Myometrial cell (primary cell): ENCODE measurements around the gene ARL2BP. TPM values are rescaled to one million over a fixed set of nuclear protein-coding genes. Genes with fewer than 3 reads are reported as not detected.

ENCODE experiments used
- total RNA-seq: library from RNA; depleted of rRNA; stranded (reverse); fragments of >200 nt; gene quantifications from 2 replicates; pipeline ENCODE4 v1.2.3, GENCODE V29; 2015

Gene ARL2BP
- total RNA-seq, result 109 and 130 TPM in 2 replicates

DNA sequence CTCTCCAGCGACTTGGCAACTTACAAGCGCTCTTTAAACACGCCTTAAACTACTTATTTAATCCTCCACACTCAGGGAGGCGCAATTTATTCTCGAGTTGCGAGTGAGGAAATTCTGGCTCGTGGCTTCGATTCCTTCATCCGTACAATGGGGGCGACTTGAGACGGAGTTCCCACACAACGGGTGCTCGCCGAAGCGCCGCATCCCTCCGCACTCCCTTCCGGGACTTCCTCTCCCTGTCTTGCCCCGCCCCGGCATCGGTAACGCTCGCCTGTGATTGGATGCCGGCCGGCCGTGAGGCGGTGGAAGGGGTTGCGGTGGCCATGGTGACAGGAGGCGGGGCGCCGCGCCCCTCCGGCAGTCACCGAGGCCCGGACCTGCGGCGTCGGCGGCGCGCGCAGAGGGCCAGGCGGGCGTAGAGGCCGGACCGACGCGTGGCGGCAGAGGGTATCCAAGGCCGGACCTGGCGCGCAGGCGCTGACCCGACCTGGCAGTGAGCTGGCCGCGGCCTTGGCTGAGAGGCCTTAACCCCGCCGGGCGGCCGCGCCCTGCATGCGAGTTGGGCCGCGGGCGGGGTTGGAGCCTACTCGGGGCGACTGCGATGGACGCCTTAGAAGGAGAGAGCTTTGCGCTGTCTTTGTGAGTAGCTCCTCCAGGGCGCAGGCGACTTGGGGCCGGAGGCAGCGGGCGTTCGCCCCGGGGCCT is at the start of gene ARL2BP:
ARL2BP (plus strand) TSS at position 493 of the 705 bp plus-strand sequence; CDS start at position 602, 109 bp downstream.

DNA sequence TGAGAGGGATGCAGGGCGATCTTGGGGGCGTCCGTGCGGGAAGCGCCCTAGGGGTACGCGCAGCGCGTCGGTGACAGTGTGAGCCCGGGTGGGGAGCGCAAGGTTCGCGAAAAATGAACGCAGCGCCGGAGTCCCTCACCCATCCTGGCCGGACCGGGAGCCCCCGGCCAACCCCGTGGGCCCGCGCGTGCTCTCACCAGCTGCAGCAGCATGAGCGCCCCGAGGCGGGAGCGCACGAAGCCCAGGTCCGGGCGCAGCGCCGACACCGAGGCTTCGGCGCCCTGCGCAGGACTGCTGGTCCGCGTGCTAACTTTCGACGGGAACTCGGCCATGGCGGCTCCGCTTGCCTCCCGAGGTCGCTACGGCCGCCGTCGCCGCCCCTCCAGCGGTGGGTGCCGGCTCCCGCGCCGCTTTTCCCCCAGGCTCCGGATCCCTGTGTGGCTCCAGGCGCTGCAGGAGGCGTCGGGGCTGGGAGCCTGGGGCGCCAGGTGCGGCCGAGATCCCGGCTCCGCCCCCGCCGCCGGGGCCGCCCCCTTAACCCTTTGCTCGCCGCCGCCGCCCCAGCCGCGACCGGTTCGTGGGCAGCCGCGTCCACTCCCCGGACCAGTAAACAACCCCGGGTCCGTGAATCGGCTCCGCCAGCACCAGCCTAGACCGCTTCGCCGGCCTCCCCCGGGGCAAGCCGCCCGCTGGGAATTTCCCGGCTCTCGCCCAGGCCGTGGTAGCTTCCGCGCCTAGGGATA is 39.3 kb downstream of the ARL2BP start, which contains the start of gene PLLP:
PLLP (minus strand) TSS at position 464 of the 743 bp plus-strand sequence; CDS start at position 332, 132 bp downstream.

Other genes with a start within 250 kb of the ARL2BP start
- 16.3 and 17.6 TPM in 2 replicates for gene CPNE2, start 152.7 kb upstream of the ARL2BP start, total RNA-seq
- gene PSME3IP1, start 59.2 kb upstream of the ARL2BP start, total RNA-seq, result 48.1 and 75.9 TPM in 2 replicates
- gene RSPRY1, start 58.9 kb upstream of the ARL2BP start, total RNA-seq, result 35.4 and 36.6 TPM in 2 replicates
- not detected in 2 replicates for gene PLLP, start 39.4 kb downstream of the ARL2BP start, total RNA-seq
- gene CCL22, start 113.5 kb downstream of the ARL2BP start, total RNA-seq, result not detected in 2 replicates
- 0.35 and 8.4 TPM in 2 replicates for gene CX3CL1, start 127.2 kb downstream of the ARL2BP start, total RNA-seq
- gene CCL17, start 159.5 kb downstream of the ARL2BP start, total RNA-seq, result not detected in 2 replicates
- gene CIAPIN1, start 202.1 kb downstream of the ARL2BP start, total RNA-seq, result 33.7 and 37.7 TPM in 2 replicates
- gene COQ9, start 202.2 kb downstream of the ARL2BP start, total RNA-seq, result 47.7 and 66.3 TPM in 2 replicates
- gene POLR2C, start 217.4 kb downstream of the ARL2BP start, total RNA-seq, result 128 and 132 TPM in 2 replicates
- 43.5 and 47.9 TPM in 2 replicates for gene DOK4, start 241.2 kb downstream of the ARL2BP start, total RNA-seq